Measurements from ENCODE around the gene GABARAP. TPM values are rescaled to one million over a fixed set of nuclear protein-coding genes. Genes with fewer than 3 reads are reported as not detected.

GABARAP gene
- 226 and 294 TPM in 2 replicates for total RNA-seq (2022)
- percentile 74 among the genes with signal in this experiment for Bru-seq, nascent RNA
- percentile 93 among the genes with signal in this experiment for BruChase-seq, experiment 1, labeled RNA remaining after a 6-hour chase
- percentile 81 among the genes with signal in this experiment for BruChase-seq, experiment 2, labeled RNA remaining after a 2-hour chase
- long read RNA-seq, transcript GABARAP-204 (3 exons, 837 nt) = minor isoform, 20 of 213 reads
- long read RNA-seq, transcript GABARAP-206 (4 exons, 762 nt) = minor isoform, 5 of 213 reads
- long read RNA-seq, transcript GABARAP-201 (4 exons, 1,634 nt) = major isoform, 184 of 213 reads
- long read RNA-seq, partial matches to known transcripts = 0 of 213 reads
- long read RNA-seq, other reads (novel, unspliced or antisense) = 2 of 213 reads

DNA sequence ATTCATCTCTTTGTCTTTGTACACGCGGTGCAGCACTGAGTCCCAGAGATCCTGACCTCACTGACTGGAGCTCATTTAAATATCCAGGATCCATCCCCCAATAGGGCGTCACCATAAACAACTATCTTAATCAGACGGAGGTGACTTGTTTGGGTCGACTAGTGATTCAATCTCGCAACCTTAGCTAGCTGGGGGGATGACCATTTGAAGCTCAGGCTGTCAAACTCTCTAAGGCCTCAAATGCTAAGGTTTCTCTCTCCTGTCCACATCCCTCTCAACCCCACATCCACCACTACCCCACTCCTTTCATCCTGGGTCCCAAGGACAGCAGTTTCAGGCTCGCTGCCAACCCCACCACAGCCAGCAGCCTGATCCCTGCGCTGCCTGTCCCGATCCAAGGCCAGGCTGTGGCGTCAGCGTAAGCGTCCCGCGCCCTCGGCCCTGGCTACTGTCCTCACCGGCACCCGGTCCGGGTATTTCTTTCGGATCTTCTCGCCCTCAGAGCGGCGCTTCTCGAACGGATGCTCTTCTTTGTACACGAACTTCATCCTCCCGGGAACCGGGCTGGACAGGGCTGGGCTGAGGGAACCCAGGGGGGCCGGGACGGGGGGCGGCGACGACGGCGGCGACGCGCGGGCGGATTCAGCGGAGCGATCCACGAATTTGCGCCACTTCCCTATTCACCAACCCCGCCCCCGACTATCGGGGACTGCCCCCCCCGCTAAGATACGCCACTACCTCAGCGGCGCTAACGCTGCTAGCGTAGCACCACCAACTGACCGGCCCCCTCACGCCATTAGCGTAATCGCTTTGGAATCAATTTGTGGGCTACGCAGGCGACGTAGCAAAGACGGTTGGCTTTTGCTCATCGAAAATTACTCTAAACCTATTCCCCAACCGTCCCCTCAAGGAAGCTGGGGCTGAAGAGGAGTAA is at the start of gene GABARAP:
Gene GABARAP (minus strand): TSS at position 667 of the 934 bp plus-strand sequence. CDS start 119 bp downstream, at position 548.
- TSS peak; percentile 93 for BruUV-seq (replicated peaks)
- peak; percentile 89 for DNase-seq (ENCODE audit: unreplicated experiment)
- Mint-ChIP-seq H3K27ac (ENCODE audit: low read depth, unreplicated experiment) (peak within 1 kb of the TSS; percentile 99), H3K36me3 (ENCODE audit: insufficient read depth, unreplicated experiment) (peaks cover 90% of the 10 kb centered on the region), H3K27me3 (ENCODE audit: insufficient read depth, unreplicated experiment) (no peaks in the 10 kb centered on the region), H3K4me1 (ENCODE audit: insufficient read depth, unreplicated experiment) (peaks cover 30% of the 10 kb centered on the region), H3K4me3 (ENCODE audit: unreplicated experiment) (peak within 1 kb of the TSS; percentile 100), H3K9me3 (ENCODE audit: unreplicated experiment) (no peaks in the 10 kb centered on the region)
- intact Hi-C loops (cut with micrococcal nuclease) = no loop called here
- TF ChIP-seq, protein P1, sequence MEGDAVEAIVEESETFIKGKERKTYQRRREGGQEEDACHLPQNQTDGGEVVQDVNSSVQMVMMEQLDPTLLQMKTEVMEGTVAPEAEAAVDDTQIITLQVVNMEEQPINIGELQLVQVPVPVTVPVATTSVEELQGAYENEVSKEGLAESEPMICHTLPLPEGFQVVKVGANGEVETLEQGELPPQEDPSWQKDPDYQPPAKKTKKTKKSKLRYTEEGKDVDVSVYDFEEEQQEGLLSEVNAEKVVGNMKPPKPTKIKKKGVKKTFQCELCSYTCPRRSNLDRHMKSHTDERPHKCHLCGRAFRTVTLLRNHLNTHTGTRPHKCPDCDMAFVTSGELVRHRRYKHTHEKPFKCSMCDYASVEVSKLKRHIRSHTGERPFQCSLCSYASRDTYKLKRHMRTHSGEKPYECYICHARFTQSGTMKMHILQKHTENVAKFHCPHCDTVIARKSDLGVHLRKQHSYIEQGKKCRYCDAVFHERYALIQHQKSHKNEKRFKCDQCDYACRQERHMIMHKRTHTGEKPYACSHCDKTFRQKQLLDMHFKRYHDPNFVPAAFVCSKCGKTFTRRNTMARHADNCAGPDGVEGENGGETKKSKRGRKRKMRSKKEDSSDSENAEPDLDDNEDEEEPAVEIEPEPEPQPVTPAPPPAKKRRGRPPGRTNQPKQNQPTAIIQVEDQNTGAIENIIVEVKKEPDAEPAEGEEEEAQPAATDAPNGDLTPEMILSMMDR (IDR thresholded peaks at IDR 0.05; ENCODE audit: unreplicated experiment) = no peak
- CTCF ChIA-PET = interaction anchor here (0.8 to 1.9 kb wide), 4 partner anchors 8 to 446 kb away, joined by 3 to 9 read pairs (median 4); partner anchors contain the start of gene TP53
- POLR2A ChIA-PET = interaction anchor here (0.6 to 14.3 kb wide), 33 partner anchors 8 to 915 kb away, joined by 3 to 278 read pairs (median 4); partner anchors contain the start of genes ACADVL, CD68, CTDNEP1 and DLG4

DNA sequence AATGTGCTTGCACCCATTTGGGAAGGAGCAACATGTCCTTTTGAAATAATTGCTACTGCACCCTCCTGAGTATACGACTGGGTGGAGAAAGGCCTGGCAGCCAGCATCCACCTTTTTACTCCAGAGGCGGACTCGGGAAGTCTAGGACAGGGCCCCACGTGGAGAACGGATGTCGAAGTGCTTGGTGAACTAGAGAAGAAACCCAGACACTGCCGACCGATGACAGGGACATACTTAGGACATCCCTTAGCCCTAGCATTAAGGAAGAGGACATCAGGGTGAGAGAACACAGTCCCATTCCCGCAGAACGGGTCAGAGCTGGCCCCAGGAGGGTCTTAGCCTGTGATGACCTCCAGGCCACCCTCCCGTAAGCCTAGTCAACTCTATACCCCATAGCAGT is 48.4 kb upstream of the GABARAP start:
- ChIA-PET POLR2A (no interaction called here), CTCF (interaction anchor here (0.7 to 3.6 kb wide), 2 partner anchors 11 kb away, joined by 3 to 23 read pairs; partner anchors contain the start of gene SLC2A4)
- intact Hi-C loops (cut with micrococcal nuclease) = no loop called here
- no peak for DNase-seq (ENCODE audit: unreplicated experiment)
- no peak overlapping the region for H3K27ac Mint-ChIP-seq (ENCODE audit: low read depth, unreplicated experiment)
- H3K36me3 Mint-ChIP-seq (ENCODE audit: insufficient read depth, unreplicated experiment) = peaks cover 10% of the 10 kb centered on the region
- no TSS peak for BruUV-seq (replicated peaks)
- TF ChIP-seq, protein P1 (IDR thresholded peaks at IDR 0.05; ENCODE audit: unreplicated experiment) = no peak
- peaks cover 22% of the 10 kb centered on the region for H3K27me3 Mint-ChIP-seq (ENCODE audit: insufficient read depth, unreplicated experiment)
- no peaks in the 10 kb centered on the region for H3K9me3 Mint-ChIP-seq (ENCODE audit: unreplicated experiment)
- H3K4me3 Mint-ChIP-seq (ENCODE audit: unreplicated experiment) = no peak overlapping the region
- peaks cover 11% of the 10 kb centered on the region for H3K4me1 Mint-ChIP-seq (ENCODE audit: insufficient read depth, unreplicated experiment)

DNA sequence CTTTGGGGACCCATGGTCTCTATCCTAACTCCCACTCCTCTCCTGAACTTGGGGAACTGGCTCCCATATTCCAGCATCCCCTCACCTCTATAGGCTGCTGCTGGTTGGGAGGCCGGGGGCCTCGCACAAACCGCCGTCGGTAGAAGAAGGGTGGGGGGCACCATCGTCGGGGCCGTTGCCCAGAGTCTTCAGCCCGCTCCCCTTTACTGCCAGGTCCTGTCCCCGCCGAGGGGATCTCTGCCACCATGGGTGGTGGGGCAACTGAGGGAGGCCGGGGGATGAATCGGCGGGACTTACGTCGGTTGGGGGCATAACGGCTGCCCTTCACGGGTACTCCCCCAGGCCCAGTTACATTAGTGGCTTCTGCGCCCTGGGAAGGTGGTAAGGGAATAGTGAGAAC is 47.9 kb upstream of the GABARAP start:
- Mint-ChIP-seq H3K36me3 (ENCODE audit: insufficient read depth, unreplicated experiment) (peaks cover 5% of the 10 kb centered on the region), H3K4me1 (ENCODE audit: insufficient read depth, unreplicated experiment) (peaks cover 11% of the 10 kb centered on the region), H3K4me3 (ENCODE audit: unreplicated experiment) (no peak overlapping the region), H3K9me3 (ENCODE audit: unreplicated experiment) (no peaks in the 10 kb centered on the region), H3K27ac (ENCODE audit: low read depth, unreplicated experiment) (no peak overlapping the region), H3K27me3 (ENCODE audit: insufficient read depth, unreplicated experiment) (peaks cover 22% of the 10 kb centered on the region)
- no TSS peak for BruUV-seq (replicated peaks)
- intact Hi-C loops (cut with micrococcal nuclease) = no loop called here
- TF ChIP-seq, protein P1 (IDR thresholded peaks at IDR 0.05; ENCODE audit: unreplicated experiment) = no peak
- no peak for DNase-seq (ENCODE audit: unreplicated experiment)
- CTCF ChIA-PET = interaction anchor here (0.7 kb wide), 1 partner anchor 10 kb away, joined by 3 read pairs; no protein-coding TSS in a partner anchor
- POLR2A ChIA-PET = no interaction called here
